SK-MEL-5 (cell line): Measurements from ENCODE around the gene HERC2. TPM values are rescaled to one million over a fixed set of nuclear protein-coding genes. Genes with fewer than 3 reads are reported as not detected.

Experiments used
- DNase-seq: peaks from one replicate; pipeline ENCODE4 v3.0.0-alpha.2; 2016; ENCODE audit warnings: low read depth, low spot score
- in situ Hi-C: cut with HindIII; loops from 2 replicates; pipeline ENCODE4 v1.10.0; 2016; ENCODE audit warnings: low sequenced_read_pairs, high pct_unique_total_duplicates, low pct_unique_long_range_greater_than_20kb
- small RNA-seq, 2 experiments: library from RNA; depleted of rRNA; stranded (forward); fragments of <200 nt; gene quantifications; one replicate each; pipeline ENCODE3, GENCODE V24; 2014
- total RNA-seq: library from RNA; depleted of rRNA; stranded (reverse); fragments of >200 nt; shearing (Covaris generic); gene quantifications from 2 replicates; pipeline ENCODE4 v1.2.3, GENCODE V29; 2014; rRNA removed

Gene HERC2
- total RNA-seq, 1 experiment from 2014 or later = 34.1 TPM

DNA sequence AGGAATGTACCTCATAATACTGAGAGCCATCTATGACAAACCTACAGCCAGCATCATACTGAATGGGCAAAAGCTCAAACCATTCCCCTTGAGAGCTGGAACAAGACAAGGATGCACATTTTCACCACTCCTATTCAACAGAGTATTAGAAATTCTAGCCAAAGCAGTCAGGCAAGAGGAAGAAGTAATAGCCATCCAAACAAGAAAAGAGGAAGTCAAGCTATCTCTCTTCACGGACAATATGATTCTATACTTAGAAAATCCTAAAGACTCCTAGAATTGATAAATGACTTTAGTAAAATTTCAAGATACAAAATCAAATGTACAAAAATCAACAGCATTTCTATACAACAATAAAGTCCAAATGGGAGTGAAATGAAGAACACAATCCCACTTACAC, 253.0 kb downstream of the HERC2 start:
- in situ Hi-C loops = no loop called here
- no peak for DNase-seq

DNA sequence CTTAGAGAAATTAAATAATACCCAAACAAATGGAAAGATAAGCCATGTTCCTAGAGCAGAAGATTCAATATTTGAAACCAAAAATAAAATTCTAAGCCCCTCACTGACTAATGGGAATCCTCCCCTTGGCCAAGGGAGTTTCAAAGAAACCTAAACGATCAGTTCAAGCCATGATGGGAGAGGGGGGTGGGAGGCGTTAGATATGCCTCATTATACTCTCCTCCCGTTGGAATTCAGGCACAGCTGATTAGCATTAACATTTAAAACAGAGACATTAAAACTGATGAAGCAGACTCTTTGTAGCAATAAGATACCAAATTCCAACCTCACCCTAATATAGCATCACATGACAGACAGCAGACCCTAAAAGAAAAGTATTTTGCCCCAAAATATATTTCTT, 255.7 kb downstream of the HERC2 start:
- no peak for DNase-seq
- in situ Hi-C loops = no loop called here

Small RNA genes lying within 50 kb of the gene (small RNA-seq; reads per million reads assigned to genes)
- 0 reads per million in 2 experiments for gene AC091304.5

Other genes with a start within 250 kb of the HERC2 start
- 200 and 219 TPM in 2 replicates for gene OCA2, start 222.9 kb downstream of the HERC2 start, total RNA-seq
- not detected in 2 replicates for gene GOLGA6L24, start 35.9 kb upstream of the HERC2 start, total RNA-seq
- not detected in 2 replicates for gene GOLGA8F, start 56.5 kb upstream of the HERC2 start, total RNA-seq
- not detected in 2 replicates for gene GOLGA8G, start 210.8 kb upstream of the HERC2 start, total RNA-seq
- gene GOLGA6L25, start 231.4 kb upstream of the HERC2 start, total RNA-seq = not detected in 2 replicates